ENCODE measurements around the gene AP4M1. TPM values are rescaled to one million over a fixed set of nuclear protein-coding genes. Genes with fewer than 3 reads are reported as not detected.
"Not testable (repeated sequence)": the region's sequence is repeated elsewhere in the genome, so short reads cannot be mapped to it uniquely, and the experiment has no call there.

AP4M1 gene
- total RNA-seq, 3 donors from 2014 or later = 13.8 to 23.3 (median 18.7) TPM

GRCh38 chr7:100132126-100132525, 30.7 kb downstream of the AP4M1 start:
- DNase-seq (ENCODE audit: low spot score in 2 of 2) = no peak
- Histone ChIP-seq H3K27ac (no peak overlapping the region), H3K27me3 (no peaks in the 10 kb centered on the region), H3K4me3 (no peak overlapping the region), H3K4me1 (no peaks in the 10 kb centered on the region), H3K9me3 (no peaks in the 10 kb centered on the region), H3K36me3 (no peaks in the 10 kb centered on the region)
- intact Hi-C loops (cut with DNase I; ENCODE audit: low total_unique reads) = no loop called here
- TF ChIP-seq POLR2A (IDR thresholded peaks at IDR 0.05) (no peak), POLR2AphosphoS5 (IDR thresholded peaks at IDR 0.05) (no peak)
- TF ChIP-seq, protein P1, sequence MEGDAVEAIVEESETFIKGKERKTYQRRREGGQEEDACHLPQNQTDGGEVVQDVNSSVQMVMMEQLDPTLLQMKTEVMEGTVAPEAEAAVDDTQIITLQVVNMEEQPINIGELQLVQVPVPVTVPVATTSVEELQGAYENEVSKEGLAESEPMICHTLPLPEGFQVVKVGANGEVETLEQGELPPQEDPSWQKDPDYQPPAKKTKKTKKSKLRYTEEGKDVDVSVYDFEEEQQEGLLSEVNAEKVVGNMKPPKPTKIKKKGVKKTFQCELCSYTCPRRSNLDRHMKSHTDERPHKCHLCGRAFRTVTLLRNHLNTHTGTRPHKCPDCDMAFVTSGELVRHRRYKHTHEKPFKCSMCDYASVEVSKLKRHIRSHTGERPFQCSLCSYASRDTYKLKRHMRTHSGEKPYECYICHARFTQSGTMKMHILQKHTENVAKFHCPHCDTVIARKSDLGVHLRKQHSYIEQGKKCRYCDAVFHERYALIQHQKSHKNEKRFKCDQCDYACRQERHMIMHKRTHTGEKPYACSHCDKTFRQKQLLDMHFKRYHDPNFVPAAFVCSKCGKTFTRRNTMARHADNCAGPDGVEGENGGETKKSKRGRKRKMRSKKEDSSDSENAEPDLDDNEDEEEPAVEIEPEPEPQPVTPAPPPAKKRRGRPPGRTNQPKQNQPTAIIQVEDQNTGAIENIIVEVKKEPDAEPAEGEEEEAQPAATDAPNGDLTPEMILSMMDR (IDR thresholded peaks at IDR 0.05) = no peak

- DNase-seq (ENCODE audit: low spot score in 2 of 2) = no peak
Measured at GRCh38 chr7:100132697-100133151, 31.3 kb downstream of the AP4M1 start.

GRCh38 chr7:100137851-100138760, 36.7 kb downstream of the AP4M1 start:
- no peaks in the 10 kb centered on the region for H3K4me1 ChIP-seq
- TF ChIP-seq POLR2AphosphoS5 (IDR thresholded peaks at IDR 0.05) (no peak), POLR2A (IDR thresholded peaks at IDR 0.05) (no peak)
- TF ChIP-seq, protein P1 (IDR thresholded peaks at IDR 0.05) = no peak
- H3K9me3 ChIP-seq = no peaks in the 10 kb centered on the region
- DNase-seq (ENCODE audit: low spot score in 2 of 2) = no peak
- no peaks in the 10 kb centered on the region for H3K27me3 ChIP-seq
- H3K27ac ChIP-seq = no peak overlapping the region
- H3K36me3 ChIP-seq = no peaks in the 10 kb centered on the region
- H3K4me3 ChIP-seq = no peak overlapping the region
- intact Hi-C loops (cut with DNase I; ENCODE audit: low total_unique reads) = no loop called here

More at GRCh38 chr7:100132697-100133151, 31.3 kb downstream of the AP4M1 start:
- no peaks in the 10 kb centered on the region for H3K36me3 ChIP-seq
- no peaks in the 10 kb centered on the region for H3K4me1 ChIP-seq
- intact Hi-C loops (cut with DNase I; ENCODE audit: low total_unique reads) = no loop called here
- H3K27ac ChIP-seq = no peak overlapping the region
- no peak for TF ChIP-seq POLR2AphosphoS5 (IDR thresholded peaks at IDR 0.05)
- TF ChIP-seq, protein P1 (IDR thresholded peaks at IDR 0.05) = peak; percentile 27 to 84 (median 73)
- H3K27me3 ChIP-seq = no peaks in the 10 kb centered on the region
- no peaks in the 10 kb centered on the region for H3K9me3 ChIP-seq
- no peak overlapping the region for H3K4me3 ChIP-seq

GRCh38 chr7:100141555-100141949, 40.1 kb downstream of the AP4M1 start:
- intact Hi-C loops (cut with DNase I; ENCODE audit: low total_unique reads) = loop anchor here (10.0 kb wide), 1 partner anchor 57 kb away; the partner anchor contains the start of genes COPS6 and ZNF3
- Histone ChIP-seq H3K27me3 (no peaks in the 10 kb centered on the region), H3K36me3 (no peaks in the 10 kb centered on the region), H3K9me3 (no peaks in the 10 kb centered on the region), H3K4me1 (no peaks in the 10 kb centered on the region), H3K27ac (no peak overlapping the region), H3K4me3 (no peak overlapping the region)
- no peak for DNase-seq (ENCODE audit: low spot score in 2 of 2)
- TF ChIP-seq POLR2A (IDR thresholded peaks at IDR 0.05) (no peak), POLR2AphosphoS5 (IDR thresholded peaks at IDR 0.05) (no peak)
- TF ChIP-seq, protein P1 (IDR thresholded peaks at IDR 0.05) = no peak

DNA sequence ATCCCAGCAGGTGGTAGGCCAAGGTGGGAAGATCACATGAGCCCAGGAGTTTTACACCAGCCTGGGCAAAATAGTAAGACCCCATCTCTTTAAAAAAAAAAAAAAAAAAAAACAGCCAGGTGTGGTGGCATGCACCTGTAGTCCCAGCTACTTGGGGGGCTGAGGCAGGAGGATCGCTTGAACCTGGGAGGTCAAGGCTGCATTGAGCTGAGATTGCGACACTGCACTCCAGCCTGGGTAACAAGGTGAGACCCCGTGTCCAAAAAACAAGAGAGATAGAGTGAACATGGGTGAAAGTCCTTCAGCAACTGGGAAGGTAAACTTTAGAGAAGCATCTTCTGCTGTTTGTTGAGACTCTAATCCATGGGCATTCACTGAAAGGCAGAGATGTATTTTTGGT, 41.0 kb downstream of the AP4M1 start:
- Histone ChIP-seq H3K9me3 (no peaks in the 10 kb centered on the region), H3K4me1 (no peaks in the 10 kb centered on the region), H3K27me3 (no peaks in the 10 kb centered on the region), H3K27ac (no peak overlapping the region), H3K36me3 (no peaks in the 10 kb centered on the region), H3K4me3 (no peak overlapping the region)
- no peak for TF ChIP-seq POLR2AphosphoS5 (IDR thresholded peaks at IDR 0.05)
- TF ChIP-seq, protein P1 (IDR thresholded peaks at IDR 0.05) = no peak
- TF ChIP-seq POLR2A (IDR thresholded peaks at IDR 0.05) = no peak
- no peak for DNase-seq (ENCODE audit: low spot score in 2 of 2)
- intact Hi-C loops (cut with DNase I; ENCODE audit: low total_unique reads) = loop anchor here (10.0 kb wide), 1 partner anchor 58 kb away; the partner anchor contains the start of genes COPS6 and ZNF3

- DNase-seq (ENCODE audit: low spot score in 2 of 2); H3K27me3 ChIP-seq; H3K36me3 ChIP-seq; H3K27ac ChIP-seq; H3K9me3 ChIP-seq; H3K4me3 ChIP-seq; H3K4me1 ChIP-seq: not testable (repeated sequence)
- intact Hi-C loops (cut with DNase I; ENCODE audit: low total_unique reads) = loop anchor here (10.0 kb wide), 1 partner anchor 62 kb away; the partner anchor contains the start of genes COPS6 and ZNF3
Measured at GRCh38 chr7:100146350-100146749, 44.9 kb downstream of the AP4M1 start.

Measured in breast epithelium (tissue), 4 donors.